Tibial nerve (tissue), 3 donors: ENCODE measurements around the gene AGPS.

ENCODE experiments used
- POLR2A ChIP-seq, 2 donors: fragments of 450-650 bp; IDR thresholded peaks; one replicate each; pipeline ENCODE4 v1.6.1; 2017; ENCODE audit warnings: antibody characterized with exemption in 2 of 2, mild to moderate bottlenecking in 2 of 2, moderate library complexity in 2 of 2
- TF ChIP-seq, protein P1 (sequence below), 5 experiments: fragments of 200-600 bp in 3 of 5; fragments of 450-650 bp in 2 of 5; sonication (generic) in 3 of 5; IDR thresholded peaks; one replicate each; pipeline ENCODE4 v1.5.1; 2016 to 2019; ENCODE audit warnings: antibody characterized with exemption in 5 of 5, mild to moderate bottlenecking in 3 of 5, moderate library complexity in 2 of 5

DNA sequence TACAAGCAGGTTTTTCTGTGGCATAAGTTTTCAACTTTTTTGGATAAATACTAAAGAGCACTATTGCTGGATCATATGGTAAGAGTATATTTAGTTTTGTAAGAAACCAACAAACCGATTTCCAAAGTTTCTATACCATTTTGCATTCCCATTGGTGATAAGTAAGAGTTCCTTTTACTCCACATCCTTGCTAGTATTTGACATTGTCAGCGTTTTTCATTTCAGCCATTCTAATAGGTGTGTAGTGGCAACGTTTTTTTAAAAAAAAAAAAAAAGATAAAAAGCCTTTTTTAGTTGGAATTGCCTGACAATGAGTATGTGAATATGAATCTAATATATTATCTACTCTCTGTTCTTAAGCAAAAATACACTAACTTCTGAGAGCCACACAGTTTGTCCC is 185.9 kb downstream of the AGPS start:
- TF ChIP-seq, protein P1, sequence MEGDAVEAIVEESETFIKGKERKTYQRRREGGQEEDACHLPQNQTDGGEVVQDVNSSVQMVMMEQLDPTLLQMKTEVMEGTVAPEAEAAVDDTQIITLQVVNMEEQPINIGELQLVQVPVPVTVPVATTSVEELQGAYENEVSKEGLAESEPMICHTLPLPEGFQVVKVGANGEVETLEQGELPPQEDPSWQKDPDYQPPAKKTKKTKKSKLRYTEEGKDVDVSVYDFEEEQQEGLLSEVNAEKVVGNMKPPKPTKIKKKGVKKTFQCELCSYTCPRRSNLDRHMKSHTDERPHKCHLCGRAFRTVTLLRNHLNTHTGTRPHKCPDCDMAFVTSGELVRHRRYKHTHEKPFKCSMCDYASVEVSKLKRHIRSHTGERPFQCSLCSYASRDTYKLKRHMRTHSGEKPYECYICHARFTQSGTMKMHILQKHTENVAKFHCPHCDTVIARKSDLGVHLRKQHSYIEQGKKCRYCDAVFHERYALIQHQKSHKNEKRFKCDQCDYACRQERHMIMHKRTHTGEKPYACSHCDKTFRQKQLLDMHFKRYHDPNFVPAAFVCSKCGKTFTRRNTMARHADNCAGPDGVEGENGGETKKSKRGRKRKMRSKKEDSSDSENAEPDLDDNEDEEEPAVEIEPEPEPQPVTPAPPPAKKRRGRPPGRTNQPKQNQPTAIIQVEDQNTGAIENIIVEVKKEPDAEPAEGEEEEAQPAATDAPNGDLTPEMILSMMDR (IDR thresholded peaks at IDR 0.05), result no peak
- TF ChIP-seq POLR2A (IDR thresholded peaks at IDR 0.05), result no peak
